Measurements from ENCODE around the gene KAT8.

GRCh38 chr16:31073970-31074813 is 43.3 kb upstream of the KAT8 start, which contains the start of the genes ZNF646 and ZNF668:
- TF ChIP-seq CTCF (conservative IDR thresholded peaks at IDR 0.05; ENCODE audit: low read depth, low read length) (no peak), USF2 (IDR thresholded peaks at IDR 0.05; ENCODE audit: low read depth, low read length) (no peak)
